ENCODE results near the gene CST8.

DNA sequence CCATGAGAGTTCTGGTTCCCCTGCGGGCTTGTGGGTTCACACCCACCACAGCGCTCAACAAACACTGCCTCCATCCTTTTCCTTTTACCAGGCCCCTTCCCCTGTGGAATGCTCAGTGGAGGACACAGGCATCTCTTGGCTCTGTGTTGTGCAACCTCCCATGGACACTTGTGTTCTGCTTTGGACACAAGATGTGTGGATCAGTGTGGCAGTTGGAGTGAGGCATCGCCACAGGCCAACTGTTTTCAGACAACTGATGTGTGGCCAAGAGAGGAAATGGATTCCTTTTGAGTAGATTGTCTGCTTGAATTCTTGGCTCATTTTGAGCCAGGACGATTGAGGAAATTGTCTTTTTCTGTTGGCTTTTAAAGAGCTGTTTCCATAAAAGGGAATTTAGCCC lies 26.8 kb downstream of the CST8 start:
- TF ChIP-seq, protein P1, sequence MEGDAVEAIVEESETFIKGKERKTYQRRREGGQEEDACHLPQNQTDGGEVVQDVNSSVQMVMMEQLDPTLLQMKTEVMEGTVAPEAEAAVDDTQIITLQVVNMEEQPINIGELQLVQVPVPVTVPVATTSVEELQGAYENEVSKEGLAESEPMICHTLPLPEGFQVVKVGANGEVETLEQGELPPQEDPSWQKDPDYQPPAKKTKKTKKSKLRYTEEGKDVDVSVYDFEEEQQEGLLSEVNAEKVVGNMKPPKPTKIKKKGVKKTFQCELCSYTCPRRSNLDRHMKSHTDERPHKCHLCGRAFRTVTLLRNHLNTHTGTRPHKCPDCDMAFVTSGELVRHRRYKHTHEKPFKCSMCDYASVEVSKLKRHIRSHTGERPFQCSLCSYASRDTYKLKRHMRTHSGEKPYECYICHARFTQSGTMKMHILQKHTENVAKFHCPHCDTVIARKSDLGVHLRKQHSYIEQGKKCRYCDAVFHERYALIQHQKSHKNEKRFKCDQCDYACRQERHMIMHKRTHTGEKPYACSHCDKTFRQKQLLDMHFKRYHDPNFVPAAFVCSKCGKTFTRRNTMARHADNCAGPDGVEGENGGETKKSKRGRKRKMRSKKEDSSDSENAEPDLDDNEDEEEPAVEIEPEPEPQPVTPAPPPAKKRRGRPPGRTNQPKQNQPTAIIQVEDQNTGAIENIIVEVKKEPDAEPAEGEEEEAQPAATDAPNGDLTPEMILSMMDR (IDR thresholded peaks at IDR 0.05; ENCODE audit: borderline replicate concordance, extremely low read depth, low read length, poor library complexity, severe bottlenecking): no peak
- no peak for TF ChIP-seq EZH2 (IDR thresholded peaks at IDR 0.05; ENCODE audit: borderline replicate concordance, low read depth, low read length, severe bottlenecking)

Data from DND-41 (cell line).